PFSK-1 (cell line): ENCODE data around the gene KBTBD2.

Experiments
- POLR2AphosphoS5 ChIP-seq: IDR thresholded peaks from 2 replicates; pipeline ENCODE4 v1.6.1; 2012; ENCODE audit warnings: low read depth, mild to moderate bottlenecking, control low read depth, low read length, moderate library complexity
- SIN3A ChIP-seq: IDR thresholded peaks from 2 replicates; pipeline ENCODE4 v1.6.1; 2012; ENCODE audit warnings: mild to moderate bottlenecking, low read length, moderate library complexity, borderline replicate concordance; ENCODE audit not compliant: insufficient read depth

DNA sequence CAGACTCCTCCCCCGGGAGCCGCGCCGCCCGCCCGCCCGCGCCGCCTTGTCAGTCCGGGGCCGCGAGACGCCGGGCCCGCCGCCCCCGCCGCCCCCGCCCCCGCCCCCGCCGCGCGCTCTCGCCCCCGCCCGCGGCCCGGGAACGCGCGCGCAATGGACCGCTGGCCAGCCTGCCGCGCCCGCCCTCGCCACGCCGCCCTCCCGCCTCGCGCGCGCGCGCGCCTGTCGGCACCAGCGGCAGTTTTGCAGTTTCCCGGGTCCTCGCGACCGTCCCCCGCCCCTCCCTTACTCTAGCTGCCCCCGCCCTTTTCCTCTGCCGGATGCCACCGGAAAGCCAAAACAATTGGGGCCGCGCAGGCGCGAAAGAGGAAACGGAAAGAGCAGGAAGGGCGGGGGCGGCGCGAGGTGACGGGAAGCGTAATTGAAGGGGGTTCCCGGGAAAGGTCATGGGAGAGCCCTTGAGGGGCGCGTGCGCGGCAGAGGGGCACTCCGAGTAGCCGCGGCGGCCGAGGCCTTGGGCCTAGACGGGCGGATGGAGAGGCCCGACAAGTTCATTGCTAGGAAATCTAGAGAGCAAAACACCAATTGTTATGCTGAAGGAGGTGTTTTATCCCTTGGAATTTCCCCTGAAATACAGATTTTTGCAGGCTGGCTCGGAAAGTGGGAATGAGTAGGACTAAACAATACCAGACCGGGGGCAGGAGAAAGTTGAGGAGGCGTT is 400 bp upstream of the KBTBD2 start:
- TF ChIP-seq SIN3A (no peak), POLR2AphosphoS5 (peak; percentile 63; the same call in 1 of the 2 replicates)
